NT2/D1 (cell line): ENCODE measurements around the gene REEP3.

Experiments
- DNase-seq: peaks from one replicate; pipeline ENCODE4 v3.0.0-alpha.2; 2011; ENCODE audit warnings: low read depth, low spot score
- H3K27me3 ChIP-seq: 2 replicates; pipeline ENCODE4 v1.6.0; 2011; ENCODE audit warnings: mild to moderate bottlenecking; ENCODE audit not compliant: insufficient read length, insufficient read depth
- H3K36me3 ChIP-seq: 2 replicates; pipeline ENCODE4 v1.6.1; 2011; ENCODE audit warnings: mild to moderate bottlenecking, low read length, mixed read lengths; ENCODE audit not compliant: insufficient read depth, insufficient read length
- H3K4me1 ChIP-seq: 2 replicates; pipeline ENCODE4 v1.5.1; 2011; ENCODE audit not compliant: insufficient read depth, insufficient read length
- H3K4me3 ChIP-seq: 2 replicates; pipeline ENCODE4 v1.5.1; 2011; ENCODE audit warnings: low read depth; ENCODE audit not compliant: insufficient read length
- H3K9ac ChIP-seq: 2 replicates; pipeline ENCODE4 v1.6.0; 2011; ENCODE audit warnings: low read depth; ENCODE audit not compliant: insufficient read length
- H3K9me3 ChIP-seq: 2 replicates; pipeline ENCODE4 v1.5.1; 2011; ENCODE audit warnings: mild to moderate bottlenecking, low read length; ENCODE audit not compliant: insufficient read depth
- SUZ12 ChIP-seq: IDR thresholded peaks from 2 replicates; pipeline ENCODE4 v1.6.1; 2011; ENCODE audit not compliant: insufficient read length, insufficient read depth; ENCODE audit errors: extremely low read depth
- YY1 ChIP-seq: IDR thresholded peaks from 2 replicates; pipeline ENCODE4 v1.6.1; 2011; ENCODE audit not compliant: insufficient read length, insufficient read depth
- ZNF274 ChIP-seq: IDR thresholded peaks from 2 replicates; pipeline ENCODE4 v1.6.1; 2011; ENCODE audit warnings: mild to moderate bottlenecking, low read depth, low read length

Gene REEP3

DNA sequence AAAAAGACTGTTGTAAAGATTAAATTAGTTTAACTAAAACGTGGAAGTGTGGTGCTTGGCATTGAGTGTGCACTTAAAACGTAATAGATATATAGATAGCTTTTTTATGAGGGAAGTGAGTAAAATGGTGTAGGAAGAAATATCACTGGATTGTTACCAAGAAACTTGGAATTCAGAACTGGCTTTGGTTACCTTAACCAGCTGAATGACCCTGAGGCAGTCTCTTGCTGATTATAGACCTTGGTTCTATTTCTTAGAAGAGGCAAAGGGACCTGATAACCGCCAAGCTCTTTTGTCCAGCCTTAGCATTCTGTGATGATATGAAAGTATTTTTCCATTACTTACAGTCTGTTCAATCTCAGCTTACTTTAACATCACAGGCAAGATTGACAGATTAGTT lies 3.8 kb downstream of the REEP3 start:
- no peak for DNase-seq
- TF ChIP-seq ZNF274 (no peak), SUZ12 (no peak), YY1 (no peak)
- no peak overlapping the region for H3K9ac ChIP-seq
- H3K27me3 ChIP-seq, result no peaks in the 10 kb centered on the region
- H3K9me3 ChIP-seq, result peaks cover 1% of the 10 kb centered on the region; the same call in 1 of the 2 replicates
- H3K36me3 ChIP-seq, result peaks cover 13% of the 10 kb centered on the region
- H3K4me1 ChIP-seq, result peaks cover 2% of the 10 kb centered on the region
- no peak overlapping the region for H3K4me3 ChIP-seq

DNA sequence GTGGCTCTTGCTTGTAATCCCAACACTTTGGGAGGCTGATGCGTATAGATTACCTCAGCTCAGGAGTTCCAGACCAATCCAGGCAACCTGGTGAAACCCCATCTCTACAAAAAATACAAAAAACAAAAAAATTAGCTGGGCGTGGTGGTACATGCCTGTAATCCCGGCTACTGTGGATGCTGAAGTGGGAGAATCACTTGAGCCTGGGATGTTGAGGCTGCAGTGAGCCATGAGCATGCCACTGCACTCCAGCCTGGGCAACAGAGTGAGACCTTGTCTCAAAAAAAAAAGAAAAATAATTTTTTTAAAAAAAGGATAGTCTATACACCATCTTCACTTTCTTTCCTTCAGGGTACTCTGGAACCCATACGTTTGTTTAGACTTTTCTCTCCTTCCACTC lies 6.2 kb downstream of the REEP3 start:
- no peak overlapping the region for H3K4me3 ChIP-seq
- no peaks in the 10 kb centered on the region for H3K9me3 ChIP-seq
- DNase-seq, result no peak
- no peak overlapping the region for H3K9ac ChIP-seq
- H3K27me3 ChIP-seq, result no peaks in the 10 kb centered on the region
- H3K4me1 ChIP-seq, result peaks cover 2% of the 10 kb centered on the region
- TF ChIP-seq ZNF274 (no peak), YY1 (no peak), SUZ12 (no peak)
- peaks cover 13% of the 10 kb centered on the region for H3K36me3 ChIP-seq

DNA sequence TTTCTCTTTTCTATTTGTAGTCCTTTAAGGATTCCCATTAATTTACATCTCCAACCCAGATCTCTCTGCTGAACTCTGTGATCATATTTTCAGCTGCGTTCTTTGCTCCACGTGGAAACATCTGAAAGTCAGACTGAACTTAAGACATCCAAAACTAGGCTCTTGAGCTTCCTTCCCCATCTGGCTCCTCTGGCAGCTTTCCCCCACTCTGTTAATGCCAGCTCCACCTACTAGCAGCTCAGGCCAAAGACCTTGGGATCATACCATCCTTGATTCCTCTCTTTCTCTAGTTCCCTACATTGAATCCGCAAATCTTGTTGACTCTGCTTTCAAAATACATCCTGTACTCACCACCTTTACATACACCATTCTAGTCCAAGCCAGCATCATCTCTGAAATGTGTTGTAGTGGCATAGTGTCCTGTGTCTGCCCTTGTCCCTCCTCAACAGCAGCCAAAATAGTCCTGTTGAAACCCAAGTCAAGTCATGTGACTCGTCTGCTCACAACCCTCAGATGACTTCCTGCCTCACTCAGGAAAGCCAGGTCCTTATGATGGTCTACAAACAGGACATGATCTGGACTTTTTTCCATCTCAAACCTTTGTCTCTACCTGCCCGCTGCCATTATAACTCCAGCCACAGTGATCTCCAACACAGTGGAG lies 7.0 kb downstream of the REEP3 start:
- H3K9ac ChIP-seq, result no peak overlapping the region
- peaks cover 13% of the 10 kb centered on the region for H3K36me3 ChIP-seq
- H3K9me3 ChIP-seq, result no peaks in the 10 kb centered on the region
- H3K4me3 ChIP-seq, result no peak overlapping the region
- H3K27me3 ChIP-seq, result no peaks in the 10 kb centered on the region
- no peak for DNase-seq
- H3K4me1 ChIP-seq, result peaks cover 1% of the 10 kb centered on the region
- TF ChIP-seq YY1 (no peak), ZNF274 (no peak)

DNA sequence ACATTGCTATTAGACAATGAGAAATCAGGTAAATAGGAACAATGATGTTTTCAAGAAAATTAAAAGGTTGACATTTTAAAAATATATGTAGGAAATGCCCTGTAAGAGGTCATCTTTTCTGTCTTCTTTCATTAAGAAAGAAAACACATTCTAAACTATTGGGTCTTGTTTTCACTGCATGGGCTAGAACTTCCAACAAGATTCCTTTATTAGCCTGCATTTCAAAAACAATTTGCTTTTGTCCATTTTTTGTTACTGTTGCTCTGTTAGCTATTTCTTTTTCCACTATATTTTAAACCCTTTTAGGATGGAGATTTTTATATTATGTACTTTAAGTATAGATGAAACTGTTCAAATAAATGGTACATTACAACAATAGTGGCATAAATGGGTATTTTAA lies 9.2 kb downstream of the REEP3 start:
- Histone ChIP-seq H3K9me3 (no peaks in the 10 kb centered on the region), H3K36me3 (peaks cover 9% of the 10 kb centered on the region), H3K4me1 (no peaks in the 10 kb centered on the region), H3K27me3 (no peaks in the 10 kb centered on the region), H3K9ac (no peak overlapping the region), H3K4me3 (no peak overlapping the region)
- TF ChIP-seq ZNF274 (no peak), YY1 (no peak), SUZ12 (no peak)
- no peak for DNase-seq

DNA sequence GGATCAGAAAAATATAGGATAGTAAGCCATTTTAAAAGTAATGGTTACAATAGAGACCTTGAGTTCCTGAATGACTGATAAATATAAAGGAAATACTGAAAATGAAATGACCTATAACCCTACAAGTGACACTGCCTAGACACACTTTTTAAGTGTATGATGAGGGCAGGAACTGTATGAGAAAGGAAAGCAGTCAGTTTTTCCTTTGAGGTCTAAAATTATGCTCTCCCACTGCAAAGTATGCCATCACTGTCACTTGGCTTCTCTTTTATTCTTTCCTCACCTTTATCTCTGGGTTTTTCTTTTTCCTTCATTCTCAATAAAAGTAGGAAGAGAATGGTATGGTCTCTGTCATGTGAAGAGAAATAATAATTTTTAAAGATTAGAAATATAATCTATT lies 13.5 kb downstream of the REEP3 start:
- Histone ChIP-seq H3K9ac (no peak overlapping the region), H3K4me3 (no peak overlapping the region), H3K4me1 (no peaks in the 10 kb centered on the region), H3K36me3 (no peaks in the 10 kb centered on the region), H3K27me3 (no peaks in the 10 kb centered on the region), H3K9me3 (no peaks in the 10 kb centered on the region)
- no peak for TF ChIP-seq SUZ12
- no peak for TF ChIP-seq ZNF274
- no peak for TF ChIP-seq YY1
- no peak for DNase-seq

DNA sequence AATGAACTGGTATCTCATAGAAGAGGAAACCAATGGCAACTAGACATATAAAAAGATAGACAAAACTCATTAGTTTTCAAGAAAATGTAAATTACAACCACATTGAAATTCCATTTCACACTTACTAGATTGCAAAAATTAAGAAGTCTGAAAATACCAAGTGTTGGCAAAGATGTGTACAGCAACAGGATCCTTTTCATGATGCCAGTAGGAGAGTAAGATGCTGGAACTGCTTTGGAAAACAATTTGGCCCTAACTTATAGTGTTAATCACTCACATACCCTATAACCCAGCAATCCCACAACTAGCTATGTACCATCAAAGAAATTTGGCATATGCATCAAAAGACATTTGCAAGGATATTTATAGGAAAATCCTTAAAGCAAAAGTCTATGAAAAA lies 15.5 kb downstream of the REEP3 start:
- no peaks in the 10 kb centered on the region for H3K4me1 ChIP-seq
- no peaks in the 10 kb centered on the region for H3K9me3 ChIP-seq
- no peaks in the 10 kb centered on the region for H3K27me3 ChIP-seq
- no peak for DNase-seq
- H3K36me3 ChIP-seq, result no peaks in the 10 kb centered on the region
- H3K9ac ChIP-seq, result no peak overlapping the region
- no peak overlapping the region for H3K4me3 ChIP-seq
- TF ChIP-seq SUZ12 (no peak), YY1 (no peak), ZNF274 (no peak)

DNA sequence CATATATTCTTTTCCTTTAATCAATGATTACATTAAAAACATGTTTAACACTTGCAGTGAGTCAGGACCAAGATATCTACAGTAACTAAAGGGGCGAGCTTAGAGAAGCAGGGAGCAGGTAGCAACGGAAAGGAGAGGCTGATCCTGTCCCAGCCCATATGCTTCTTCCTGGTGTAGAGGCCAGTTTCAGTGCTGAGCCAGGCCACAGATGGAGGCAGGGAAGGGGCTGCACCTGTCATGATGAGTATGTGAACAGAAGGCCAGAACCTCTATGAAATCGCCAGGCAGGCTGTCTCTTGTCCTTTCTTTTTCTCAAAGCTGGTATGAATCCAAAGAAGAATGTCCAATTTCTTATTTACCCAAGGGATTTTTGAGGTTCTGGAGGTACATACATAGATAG lies 16.3 kb downstream of the REEP3 start:
- no peak overlapping the region for H3K4me3 ChIP-seq
- no peaks in the 10 kb centered on the region for H3K36me3 ChIP-seq
- TF ChIP-seq YY1, result no peak
- TF ChIP-seq ZNF274, result no peak
- TF ChIP-seq SUZ12, result no peak
- H3K9me3 ChIP-seq, result no peaks in the 10 kb centered on the region
- no peaks in the 10 kb centered on the region for H3K4me1 ChIP-seq
- no peak for DNase-seq
- H3K9ac ChIP-seq, result no peak overlapping the region
- no peaks in the 10 kb centered on the region for H3K27me3 ChIP-seq

DNA sequence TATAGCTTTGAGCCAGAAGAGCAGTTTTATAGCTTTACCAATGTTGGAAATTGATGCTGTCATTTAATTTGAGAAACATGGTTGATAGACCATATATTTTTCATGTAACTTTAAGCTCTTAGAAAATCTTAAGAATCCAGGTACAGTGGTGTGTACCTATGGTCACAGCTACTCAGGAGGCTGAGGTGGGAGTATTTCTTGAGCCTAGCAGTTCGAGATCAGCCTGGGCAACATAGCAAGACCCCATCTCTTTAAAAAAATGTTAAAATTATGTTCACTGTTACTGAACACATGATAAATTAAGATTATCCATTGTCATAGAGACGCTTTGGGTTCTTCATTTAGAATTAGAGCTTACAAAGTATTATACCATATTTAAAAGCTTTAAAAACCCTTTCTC lies 18.2 kb downstream of the REEP3 start:
- no peak for TF ChIP-seq SUZ12
- TF ChIP-seq ZNF274, result no peak
- no peak for TF ChIP-seq YY1
- Histone ChIP-seq H3K9me3 (no peaks in the 10 kb centered on the region), H3K4me3 (no peak overlapping the region), H3K4me1 (no peaks in the 10 kb centered on the region), H3K27me3 (no peaks in the 10 kb centered on the region), H3K36me3 (no peaks in the 10 kb centered on the region), H3K9ac (no peak overlapping the region)
- DNase-seq, result no peak
